Stimulated activated naive CD4-positive, alpha-beta T cell (primary cell): ENCODE data around the gene FHIT.

Experiments
- DNase-seq, 6 experiments: peaks; one replicate each; lab custom pipeline; 2025; lab: John Stamatoyannopoulos, UW

Gene FHIT

GRCh38 chr3:60325610-60326170, 925.6 kb downstream of the FHIT start:
- DNase-seq, result no peak

GRCh38 chr3:60323651-60324050, 927.6 kb downstream of the FHIT start:
- no peak for DNase-seq

DNA sequence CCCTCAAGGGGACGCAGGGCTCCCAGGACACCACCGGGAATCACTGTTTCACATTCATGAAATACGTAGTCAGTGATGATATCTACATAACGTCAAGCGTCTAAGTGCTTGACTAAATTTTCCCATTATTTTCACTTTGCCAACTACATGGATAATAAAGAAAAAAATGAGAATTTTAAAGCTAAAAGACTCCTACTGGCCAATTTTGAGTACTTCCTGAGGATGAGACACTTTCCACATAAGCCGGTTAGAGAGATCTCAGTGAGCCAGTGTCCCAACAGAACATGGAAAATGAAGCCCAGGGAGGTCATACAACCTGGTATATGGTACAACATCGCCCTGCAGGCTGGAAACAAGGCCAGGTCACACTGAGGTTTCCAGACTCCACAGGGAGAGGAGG, 928.1 kb downstream of the FHIT start:
- DNase-seq, result no peak

DNA sequence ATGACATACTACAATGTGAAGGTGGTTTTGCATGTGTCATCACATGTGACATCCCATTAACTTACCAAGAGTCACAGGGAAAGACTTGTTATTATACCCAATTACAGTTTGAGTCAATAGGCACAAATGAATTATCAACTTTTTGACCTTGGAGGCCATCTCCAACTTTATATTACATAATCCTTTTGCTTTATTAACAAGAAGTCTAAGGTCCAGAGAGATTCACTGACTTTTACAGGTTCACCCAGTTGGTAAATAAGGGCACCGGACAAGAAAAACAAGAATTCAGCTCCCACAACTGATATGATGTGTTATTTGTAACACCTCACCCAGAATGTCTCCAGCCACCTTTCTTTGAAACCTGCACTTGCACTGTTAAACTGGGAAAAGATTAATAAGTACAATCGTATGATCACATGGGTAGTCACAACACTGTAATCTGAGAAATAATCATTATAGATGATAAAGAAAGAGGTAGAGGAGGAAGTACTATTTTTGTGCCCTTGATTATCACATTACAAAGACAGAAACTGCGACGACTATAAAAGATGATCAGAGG, 928.9 kb downstream of the FHIT start:
- no peak for DNase-seq

DNA sequence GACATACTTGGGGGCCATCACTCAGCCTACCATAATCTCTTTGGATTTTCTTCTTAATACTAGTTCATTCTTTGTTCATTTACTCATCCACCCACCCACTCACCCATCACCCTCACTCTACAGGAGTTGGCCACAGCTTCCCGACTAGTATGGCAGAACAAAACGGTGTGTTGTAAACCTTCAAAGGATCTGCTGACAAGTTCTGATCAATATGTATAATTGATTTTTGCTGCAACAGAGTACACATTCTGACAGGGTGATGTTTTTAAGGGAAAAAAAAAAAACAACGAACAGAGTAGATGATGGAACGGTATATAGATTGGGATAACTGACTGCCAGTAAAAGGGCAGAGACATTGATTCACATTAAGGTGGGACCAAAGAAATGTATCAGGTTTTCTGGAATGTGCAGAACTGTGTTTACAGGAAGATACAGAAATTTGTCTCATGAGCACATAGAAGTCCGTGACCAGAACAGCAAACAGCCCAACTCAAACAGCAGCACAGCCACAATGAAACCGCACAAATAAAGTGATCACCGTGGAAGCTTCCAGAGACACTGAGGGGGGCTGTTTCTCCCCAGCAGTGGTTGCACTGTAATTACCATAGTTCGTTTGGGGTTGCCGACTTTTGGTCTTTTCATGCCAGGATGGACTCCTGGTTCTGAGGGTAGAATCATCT, 931.9 kb downstream of the FHIT start:
- no peak for DNase-seq

DNA sequence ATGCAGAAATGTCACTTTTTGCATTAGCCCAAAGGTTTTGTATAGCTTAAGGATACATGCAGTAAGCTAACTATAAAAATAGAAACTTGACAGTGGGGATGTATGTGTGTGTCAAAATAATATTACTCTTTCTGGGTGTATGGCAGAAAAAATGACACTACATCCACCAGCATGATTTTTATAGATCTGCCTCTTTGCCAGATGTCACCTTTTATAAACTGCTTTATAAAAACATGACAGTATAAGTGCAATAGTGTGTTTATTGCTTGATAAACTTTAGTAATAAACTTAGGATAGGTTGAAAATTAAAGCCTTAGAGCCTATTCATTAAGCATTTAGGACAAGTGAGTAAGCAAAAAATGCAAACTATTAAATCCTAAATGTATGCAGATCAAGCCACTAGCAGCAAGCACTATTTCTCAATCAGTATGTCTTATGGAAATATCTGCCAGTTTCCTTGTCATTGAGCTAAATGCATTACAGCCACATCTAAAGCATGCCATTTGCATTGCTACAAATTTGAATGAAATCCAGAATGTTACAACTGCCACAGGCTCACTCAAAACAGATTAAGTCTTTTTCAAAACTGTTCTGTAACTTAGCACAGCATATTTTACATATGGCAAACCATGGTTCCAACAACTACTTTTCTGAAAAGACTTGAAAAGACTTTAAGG, 935.0 kb downstream of the FHIT start:
- no peak for DNase-seq

- no peak for DNase-seq
These were observed 937.2 kb downstream of the FHIT start for GRCh38 chr3:60313951-60314461.

DNA sequence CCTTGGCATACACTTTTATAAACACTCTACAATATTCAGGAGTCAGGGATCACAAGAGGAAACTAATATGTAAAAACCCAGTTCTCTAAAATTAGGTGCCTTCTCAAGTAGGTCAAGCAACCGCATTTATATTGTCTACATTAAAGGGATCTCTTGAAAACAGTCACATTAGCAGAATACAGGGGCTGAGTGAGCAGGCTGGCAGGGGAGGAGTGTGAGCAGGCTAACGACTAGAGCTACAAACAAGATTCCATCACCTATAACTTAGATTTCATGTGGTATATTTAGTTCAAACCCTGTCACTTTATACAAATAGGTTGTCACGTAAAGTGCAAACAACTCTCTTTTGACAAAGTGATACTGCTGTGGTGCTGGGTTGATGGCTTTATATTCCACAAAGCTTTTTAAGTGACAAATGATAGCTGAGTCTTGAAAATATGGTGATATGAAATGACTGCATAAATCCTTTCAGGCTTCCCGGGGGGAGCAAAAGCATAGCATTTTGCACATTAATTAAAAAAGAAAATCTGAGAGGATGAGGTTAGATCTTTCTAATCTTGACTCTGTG, 937.9 kb downstream of the FHIT start:
- no peak for DNase-seq

DNA sequence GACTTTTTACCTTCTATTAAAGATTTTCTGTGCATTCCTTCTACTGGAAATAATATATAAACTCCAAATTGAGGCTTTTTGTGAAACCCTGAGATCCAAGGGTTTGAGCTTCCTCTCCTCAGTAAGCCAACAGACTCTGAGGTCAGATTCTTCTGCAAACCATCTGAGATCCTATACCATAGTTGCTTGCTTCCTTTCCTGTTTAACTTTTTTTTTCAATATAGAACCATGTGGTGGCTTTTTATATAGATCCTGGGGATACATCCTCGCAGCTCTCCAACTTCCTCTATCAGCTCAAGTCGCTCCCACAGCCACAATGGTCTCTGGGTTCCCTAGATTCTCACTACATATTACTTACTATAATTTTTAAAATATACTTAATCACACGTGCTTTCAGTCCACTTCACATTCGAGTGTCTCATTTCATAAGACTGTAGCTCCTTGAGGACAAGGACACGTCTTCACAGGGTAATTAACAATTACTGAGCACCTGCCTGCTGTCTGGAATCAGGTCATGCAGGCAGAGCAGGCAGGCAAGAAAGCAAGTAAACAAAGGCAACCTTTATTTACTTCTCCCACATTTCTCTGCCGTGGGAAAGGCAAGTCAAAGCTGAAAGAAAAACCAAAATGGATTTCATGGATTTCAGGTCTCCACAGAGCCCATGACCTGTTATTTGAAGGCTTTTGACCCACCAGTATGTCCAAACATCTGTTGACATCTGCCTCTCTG, 941.5 kb downstream of the FHIT start:
- DNase-seq, result no peak

- no peak for DNase-seq
These were observed 942.4 kb downstream of the FHIT start for GRCh38 chr3:60308808-60309207.

DNA sequence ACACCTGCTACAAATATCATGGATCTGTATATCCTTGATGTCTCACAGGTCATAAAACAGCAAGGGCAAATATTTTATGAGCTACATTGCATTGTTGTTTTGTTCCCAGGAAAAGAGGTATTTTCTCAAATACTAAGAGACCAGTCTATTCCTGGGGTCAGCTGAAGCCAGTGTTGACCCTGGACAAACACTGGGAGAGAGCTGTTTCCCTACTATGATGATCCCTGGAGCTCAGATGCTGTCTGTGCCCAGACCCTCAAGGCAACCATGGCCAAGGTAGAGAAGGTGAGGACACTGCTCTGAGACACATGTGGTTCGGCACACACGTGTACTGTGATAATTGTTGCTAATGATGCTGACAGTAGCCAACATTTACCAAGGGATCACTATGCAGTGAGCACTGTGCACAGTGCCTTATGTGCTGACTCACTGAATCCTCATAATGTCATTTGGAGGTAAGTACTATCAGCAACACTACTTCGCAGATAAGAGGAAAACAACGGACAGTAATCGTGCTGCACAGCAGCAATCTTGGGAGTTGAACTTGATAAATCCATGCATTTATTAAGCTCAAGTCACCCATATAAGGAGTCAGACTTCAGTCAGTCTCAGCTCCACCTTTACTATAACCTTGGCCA, 943.6 kb downstream of the FHIT start:
- no peak for DNase-seq

GRCh38 chr3:60304112-60304511, 947.1 kb downstream of the FHIT start:
- no peak for DNase-seq

- DNase-seq, result no peak
These were observed 948.1 kb downstream of the FHIT start for GRCh38 chr3:60303160-60303559.

DNA sequence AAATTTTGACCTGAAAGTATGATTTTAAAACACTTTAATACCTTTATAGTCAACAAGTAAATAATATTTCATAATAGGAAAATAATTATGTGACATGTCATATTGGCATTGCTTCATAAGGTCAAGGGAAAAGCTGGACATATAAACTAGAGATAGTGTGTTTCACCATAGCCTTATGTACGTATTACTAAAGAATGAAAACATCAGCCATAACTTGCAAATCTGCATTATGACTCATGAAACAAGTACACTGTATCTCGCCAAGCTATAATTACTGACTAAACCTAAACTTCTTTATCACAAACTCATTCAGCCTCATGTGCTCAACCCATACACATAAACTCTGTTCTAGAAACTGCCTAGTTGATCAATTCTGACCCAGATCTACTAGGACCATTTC, 950.1 kb downstream of the FHIT start:
- no peak for DNase-seq

- DNase-seq, result no peak
These were observed 953.1 kb downstream of the FHIT start for GRCh38 chr3:60298141-60298540.

- DNase-seq, result no peak
These were observed 957.1 kb downstream of the FHIT start for GRCh38 chr3:60294181-60294580.

DNA sequence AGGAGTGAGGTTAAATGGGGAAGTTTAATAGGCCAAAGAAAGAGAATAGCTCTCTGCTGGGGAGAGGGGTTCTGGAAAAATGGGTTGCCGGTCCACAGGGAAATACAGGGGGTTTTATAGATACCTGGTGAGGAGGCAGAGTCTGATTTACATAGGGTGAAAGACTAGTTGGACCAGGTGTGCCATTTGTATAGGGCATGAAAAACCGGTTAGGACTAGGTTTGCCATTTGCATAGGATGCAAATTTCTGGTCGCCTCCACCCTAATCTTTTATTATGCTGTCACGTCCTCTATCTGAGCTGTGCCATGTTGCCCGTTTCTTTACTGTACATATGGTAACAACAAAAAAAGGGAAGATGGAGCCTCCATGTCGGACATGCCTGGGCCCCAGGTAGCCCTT, 960.1 kb downstream of the FHIT start:
- no peak for DNase-seq

DNA sequence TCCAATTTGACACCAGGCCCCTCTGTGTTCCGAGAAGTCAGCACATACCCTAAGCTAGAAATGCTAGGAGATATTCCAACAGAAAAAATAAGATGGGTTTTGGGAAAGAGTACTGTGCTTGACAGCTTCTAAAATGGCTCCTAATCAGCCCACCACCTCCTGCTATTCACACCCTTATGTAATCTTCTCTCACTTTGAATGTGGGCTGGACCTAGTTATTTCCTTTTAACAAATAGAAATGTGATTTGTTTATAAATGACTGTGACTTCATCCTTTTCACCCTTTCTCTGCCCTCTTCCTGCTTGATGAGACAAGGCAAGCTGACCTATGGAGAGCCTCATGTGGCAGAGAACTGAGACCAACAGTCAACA, 961.1 kb downstream of the FHIT start:
- no peak for DNase-seq

- DNase-seq, result no peak
These were observed 961.7 kb downstream of the FHIT start for GRCh38 chr3:60289341-60290121.

- DNase-seq, result no peak
These were observed 968.4 kb downstream of the FHIT start for GRCh38 chr3:60282866-60283265.

DNA sequence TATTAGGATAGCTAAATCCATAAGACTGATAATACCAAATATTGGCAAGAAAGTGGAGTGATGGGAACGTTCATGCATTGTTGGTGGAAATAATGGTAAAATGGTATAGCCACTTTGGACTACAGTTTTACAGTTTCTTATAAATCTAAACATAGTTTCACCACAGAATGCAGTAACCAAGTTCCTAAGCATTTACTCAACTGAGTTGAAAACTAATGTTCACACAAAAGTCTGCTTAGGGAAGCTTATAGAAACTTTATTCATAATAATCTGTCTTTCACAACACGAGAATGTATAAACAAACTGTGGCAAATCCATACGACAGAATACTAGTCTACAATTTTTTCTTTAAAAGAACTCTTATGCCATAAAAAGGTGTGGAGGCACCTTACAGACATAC, 969.3 kb downstream of the FHIT start:
- DNase-seq, result no peak
